K562 (cell line): ENCODE results near the gene CXCL1. TPM values are rescaled to one million over a fixed set of nuclear protein-coding genes. Genes with fewer than 3 reads are reported as not detected.

Experiments
- ATAC-seq: fragments of 200-7000 bp; cut with Tn5 transposase; 3 replicates; pipeline ENCODE4 v1.9.1; 2020; ENCODE audit warnings: moderate library complexity
- BruUV-seq: library from RNA; stranded (reverse); fragments of 400-500 nt; replicated peaks from 2 replicates; lab custom pipeline; 2021; lab: Mats Ljungman, UMichigan
- CTCF ChIA-PET: fragments of 300-600 bp; formaldehyde crosslinking; extraction: SDS; loops from one replicate; lab custom pipeline; 2021; ENCODE audit warnings: low intra/inter-chr PET ratio; lab: Yijun Ruan, JAX
- POLR2A ChIA-PET: fragments of 300-600, 350-650 bp; sonication (Branson Sonifier 250); formaldehyde crosslinking; extraction: SDS; loops from one replicate; lab custom pipeline; 2021; ENCODE audit warnings: antibody characterized with exemption, inconsistent platforms; lab: Yijun Ruan, JAX
- DNase-seq, 4 experiments: peaks; one replicate each; pipeline versions ENCODE4 v3.0.0 to v3.0.0-alpha.2; 2011 to 2018; ENCODE audit warnings: low spot score in 3 of 4, mixed read lengths in 3 of 4; ENCODE audit errors: extremely low read depth in 1 of 4
- FAIRE-seq: peaks from 2 replicates; lab custom pipeline; 2011; peaks lifted over from hg19 to GRCh38; lab: Jason Lieb, UNC
- H2AFZ ChIP-seq: 2 replicates; pipeline ENCODE4 v1.6.0; 2011; ENCODE audit warnings: low read depth, low read length, control low read depth, inconsistent platforms
- H3K27ac ChIP-seq: fragments of 200-600 bp; 3 replicates; pipeline ENCODE4 v1.8.0; 2011; ENCODE audit warnings: low read depth, mild to moderate bottlenecking, control low read depth, inconsistent platforms, low read length, moderate library complexity, mixed read lengths; ENCODE audit errors: extremely low read depth
- H3K27me3 ChIP-seq, 2 experiments: fragments of 300-600 bp in 1 of 2; 2 replicates in 1 of 2; 3 replicates in 1 of 2; pipeline versions ENCODE4 v1.6.0 to v1.8.0; 2011; ENCODE audit warnings: inconsistent platforms in 2 of 2, low read length in 2 of 2, mild to moderate bottlenecking in 1 of 2, mixed read lengths in 1 of 2, moderate library complexity in 1 of 2; ENCODE audit not compliant: control insufficient read depth in 2 of 2, insufficient read depth in 2 of 2
- H3K36me3 ChIP-seq: fragments of 300-600 bp; 3 replicates; pipeline ENCODE4 v1.8.0; 2011; ENCODE audit warnings: mild to moderate bottlenecking, low read length, inconsistent platforms; ENCODE audit not compliant: control insufficient read depth, insufficient read depth
- H3K4me1 ChIP-seq, 2 experiments: fragments of 200-600 bp in 1 of 2; replicated peaks in 1 of 2; 2 replicates in 1 of 2; 3 replicates in 1 of 2; pipeline versions ENCODE4 v1.5.1 to v1.8.0; 2011; ENCODE audit warnings: inconsistent platforms in 2 of 2, low read length in 2 of 2, mild to moderate bottlenecking in 1 of 2, mixed read lengths in 1 of 2, moderate library complexity in 1 of 2; ENCODE audit not compliant: control insufficient read depth in 2 of 2, insufficient read depth in 2 of 2
- H3K4me2 ChIP-seq: 2 replicates; pipeline ENCODE4 v1.6.1; 2011; ENCODE audit warnings: low read length, control low read depth, inconsistent platforms, mixed read lengths; ENCODE audit not compliant: insufficient read depth
- H3K4me3 ChIP-seq: fragments of 200-600 bp; sonication (generic), shearing (Covaris generic); 2 replicates; pipeline ENCODE4 v1.5.1; 2016; ENCODE audit warnings: control low read depth, inconsistent platforms
- H3K79me2 ChIP-seq: fragments of 200-600 bp; 3 replicates; pipeline ENCODE4 v1.8.0; 2011; ENCODE audit warnings: low read length, inconsistent platforms; ENCODE audit not compliant: control insufficient read depth, insufficient read depth
- H3K9ac ChIP-seq, 2 experiments: 2 replicates each; pipeline versions ENCODE4 v1.6.0 to v1.6.1; 2011; ENCODE audit warnings: low read depth in 2 of 2, low read length in 2 of 2, control low read depth in 1 of 2, inconsistent platforms in 1 of 2, mild to moderate bottlenecking in 1 of 2, mixed read lengths in 1 of 2; ENCODE audit not compliant: insufficient read depth in 1 of 2
- H3K9me1 ChIP-seq: one replicate; pipeline ENCODE4 v1.6.0; 2011; ENCODE audit warnings: inconsistent platforms, mild to moderate bottlenecking, low read length, moderate library complexity; ENCODE audit not compliant: control insufficient read depth, insufficient read depth
- H3K9me3 ChIP-seq: replicated peaks from 2 replicates; pipeline ENCODE4 v1.5.1; 2011; ENCODE audit warnings: low read depth, low read length, inconsistent platforms; ENCODE audit not compliant: control insufficient read depth, insufficient read depth
- H4K20me1 ChIP-seq: replicated peaks from 2 replicates; pipeline ENCODE4 v1.6.1; 2011; ENCODE audit warnings: low read length, inconsistent platforms, mixed read lengths; ENCODE audit not compliant: control insufficient read depth, insufficient read depth
- CBFB ChIP-seq: sonication (generic); formaldehyde crosslinking; IDR thresholded peaks from 2 replicates; pipeline ENCODE4 v1.4.0; 2020; ENCODE audit warnings: mild to moderate bottlenecking, missing genetic modification reagents
- ETS2 ChIP-seq: IDR thresholded peaks from 2 replicates; pipeline ENCODE4 v1.6.1; 2016; ENCODE audit warnings: borderline replicate concordance, missing genetic modification characterization, mild to moderate bottlenecking, moderate library complexity, missing compliant biosample characterization; ENCODE audit not compliant: poor library complexity, severe bottlenecking
- FOXA3 ChIP-seq, 2 experiments: fragments of 450-650 bp in 1 of 2; sonication (generic) in 1 of 2; formaldehyde crosslinking; IDR thresholded peaks in 1 of 2; conservative IDR thresholded peaks in 1 of 2; 2 replicates each; pipeline versions ENCODE4 v1.4.0 to v1.8.0; 2020 to 2022; ENCODE audit warnings: mild to moderate bottlenecking in 2 of 2, missing genetic modification reagents in 1 of 2
- HCFC1 ChIP-seq: IDR thresholded peaks from 2 replicates; pipeline ENCODE4 v1.6.1; 2012; ENCODE audit warnings: low read depth, low read length, improper control_type of control experiment
- HNRNPL ChIP-seq: fragments of 200-400 bp; formaldehyde crosslinking; IDR thresholded peaks from 2 replicates; pipeline ENCODE4 v1.6.1; 2017; ENCODE audit warnings: low read depth, mild to moderate bottlenecking, low read length
- IFI16 ChIP-seq: fragments of 250-450 bp; sonication (Bioruptor Pico); IDR thresholded peaks from 2 replicates; pipeline ENCODE4 v2.1.2; 2022; ENCODE audit warnings: mild to moderate bottlenecking, inconsistent platforms
- JUND ChIP-seq, 2 experiments: IDR thresholded peaks; 2 replicates in 1 of 2; 3 replicates in 1 of 2; pipeline ENCODE4 v1.6.1; 2011; ENCODE audit warnings: borderline replicate concordance in 2 of 2, low read depth in 2 of 2, low read length in 2 of 2, improper control_type of control experiment in 1 of 2, missing biosample characterization in 1 of 2, missing genetic modification characterization in 1 of 2, missing genetic modification reagents in 1 of 2
- KLF6 ChIP-seq: fragments of 250-450 bp; sonication (Bioruptor Pico); IDR thresholded peaks from 2 replicates; pipeline ENCODE4 v1.4.0; 2020; ENCODE audit warnings: mild to moderate bottlenecking, moderate library complexity, borderline replicate concordance
- MAFK ChIP-seq: IDR thresholded peaks from 2 replicates; pipeline ENCODE4 v1.6.1; 2011; ENCODE audit warnings: low read length, improper control_type of control experiment
- MTF1 ChIP-seq: fragments of 250-450 bp; sonication (Bioruptor Pico); IDR thresholded peaks from 2 replicates; pipeline ENCODE4 v1.9.0; 2021; ENCODE audit warnings: moderate library complexity, mild to moderate bottlenecking, inconsistent platforms, borderline replicate concordance
- TAF1 ChIP-seq: IDR thresholded peaks from 2 replicates; pipeline ENCODE4 v1.6.1; 2011; ENCODE audit warnings: mild to moderate bottlenecking, low read length, moderate library complexity; ENCODE audit not compliant: insufficient read depth, control insufficient read depth, severe bottlenecking; ENCODE audit errors: extremely low read depth
- TFAM ChIP-seq: fragments of 250-450 bp; sonication (Bioruptor Pico); conservative IDR thresholded peaks from 2 replicates; pipeline ENCODE4 v1.5.0; 2021; ENCODE audit warnings: mild to moderate bottlenecking, moderate library complexity
- ZEB2 ChIP-seq: fragments of 450-650 bp; IDR thresholded peaks from 2 replicates; pipeline ENCODE4 v1.6.1; 2016
- ZNF134 ChIP-seq: fragments of 250-450 bp; sonication (Bioruptor Pico); conservative IDR thresholded peaks from 2 replicates; pipeline ENCODE4 v1.4.0; 2020
- WGBS: fragments of 100-300 bp; shearing (Covaris generic); methylation state at CpG from one replicate; pipeline ENCODE4 v1.1.6; 2016; ENCODE audit warnings: low coverage, mixed read lengths; ENCODE audit not compliant: insufficient coverage; ENCODE audit errors: missing lambda C conversion rate; 5-methylcytosine and 5-hydroxymethylcytosine counted together
- in situ Hi-C: fragments of 300-500 bp; cut with MboI; formaldehyde crosslinking; loops from 4 replicates; pipeline ENCODE4 v1.15.0; 2018; ENCODE audit warnings: inconsistent platforms, mixed read lengths
- intact Hi-C: fragments of 100-400 bp; cut with micrococcal nuclease; formaldehyde crosslinking; loops from 2 replicates; pipeline ENCODE4 v1.14.2; 2022
- polyA plus RNA-seq, 8 experiments: library from polyadenylated mRNA; depleted of rRNA in 4 of 8; stranded (reverse) in 5 of 8; unstranded in 3 of 8; fragments of >200 nt; fragmentation: Nextera tagmentation in 2 of 8; fragmentation: Illumina TruSeq in 1 of 8; extraction: Ambion mirVana in 2 of 8; extraction: Trizol in 1 of 8; gene quantifications; 2 replicates each; pipeline versions ENCODE4 v1.2.1 to v1.2.3, GENCODE V29; 2011 to 2014; ENCODE audit warnings: inconsistent platforms in 1 of 8, missing spikeins in 1 of 8
- total RNA-seq, 7 experiments: library from RNA; depleted of rRNA in 6 of 7; stranded (reverse); fragments of >200 nt in 6 of 7; fragmentation: Illumina TruSeq in 2 of 7; extraction: Trizol in 2 of 7; gene quantifications; 2 replicates each; pipeline versions ENCODE4 v1.2.1 to v1.2.3, GENCODE V29; 2011 to 2021; ENCODE audit warnings: low replicate concordance in 1 of 7
- TF ChIP-seq, protein P1 (sequence below): fragments of 450-650 bp; formaldehyde crosslinking; IDR thresholded peaks from 2 replicates; pipeline ENCODE4 v1.4.0; 2020; ENCODE audit warnings: mild to moderate bottlenecking, moderate library complexity
- TF ChIP-seq, protein P2 (sequence below): fragments of 450-650 bp; IDR thresholded peaks from 2 replicates; pipeline ENCODE4 v1.6.1; 2018; ENCODE audit warnings: mild to moderate bottlenecking, low read depth; ENCODE audit not compliant: partially characterized antibody

CXCL1 gene
- total and polyA plus RNA-seq, 9 of the 15 experiments (the other 6 are each of a cell fraction or from before 2014, with no cell fraction given), result 0.07 to 2.2 (median 0.32) TPM; not detected in 3

DNA sequence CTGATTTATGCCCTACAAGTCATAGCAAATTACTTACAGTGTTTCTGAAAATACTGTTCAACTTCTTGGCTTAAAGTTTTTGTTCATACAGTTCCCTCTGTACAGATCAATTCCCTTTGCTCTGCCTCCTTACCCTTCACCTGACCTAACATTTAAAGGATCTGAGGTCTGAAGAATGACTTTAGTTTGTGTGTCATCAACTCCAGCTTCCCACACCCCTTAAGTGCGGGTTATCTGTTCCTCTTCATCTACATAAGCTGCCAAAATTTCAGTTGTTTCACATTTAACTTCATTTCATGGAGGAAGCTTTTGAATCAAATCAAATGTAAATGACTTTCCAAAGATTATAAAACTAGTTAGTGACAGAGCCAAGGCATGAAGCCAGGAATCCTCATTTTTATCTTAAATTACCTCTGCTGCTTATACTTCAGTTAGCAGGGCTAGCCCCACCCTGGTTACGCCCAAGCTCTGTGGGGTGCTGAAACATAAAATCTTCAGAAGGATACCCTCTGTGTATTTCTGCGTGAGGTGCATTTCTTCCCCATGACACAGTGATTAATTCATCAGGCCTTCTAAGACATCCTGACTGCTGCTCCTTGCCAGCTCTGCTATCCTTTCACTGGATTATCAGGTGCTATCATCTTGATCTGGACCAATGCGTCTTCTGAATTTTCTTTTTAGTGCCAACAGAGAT is 16.5 kb downstream of the CXCL1 start (continued):
- no peak for TF ChIP-seq TAF1
- TF ChIP-seq HNRNPL, result no peak
- TF ChIP-seq ETS2 (tag), result no peak
- TF ChIP-seq CBFB (CRISPR knock-in tag), result no peak
- TF ChIP-seq IFI16 (CRISPR knock-in tag), result no peak
- TF ChIP-seq ZNF134 (CRISPR knock-in tag), result no peak

DNA sequence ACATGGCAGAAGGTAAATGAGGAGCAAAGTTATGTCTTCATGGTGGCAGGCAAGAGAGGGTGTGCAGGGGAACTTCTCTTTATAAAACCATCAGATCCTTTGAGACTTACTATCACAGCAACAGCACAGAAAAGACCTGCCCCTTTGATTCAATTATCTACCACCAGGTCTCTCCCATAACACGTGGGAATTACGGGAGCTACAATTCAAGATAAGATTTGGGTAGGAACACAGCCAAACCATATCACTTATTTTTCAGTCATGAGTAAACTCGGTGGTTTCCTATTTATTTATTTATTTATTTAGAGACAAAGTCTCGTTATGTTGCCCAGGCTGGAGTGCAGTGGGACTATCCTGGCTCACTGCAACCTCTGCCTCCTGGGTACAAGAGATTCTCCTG is 22.1 kb downstream of the CXCL1 start:
- BruUV-seq, result no TSS peak
- WGBS, result 9% methylated on average over 4 of the region's 4 CpGs
- no peaks in the 10 kb centered on the region for H4K20me1 ChIP-seq
- CTCF ChIA-PET, result no interaction called here
- no peak overlapping the region for H3K4me2 ChIP-seq
- no peaks in the 10 kb centered on the region for H3K27me3 ChIP-seq
- no peak overlapping the region for H3K4me3 ChIP-seq
- no peaks in the 10 kb centered on the region for H3K9me3 ChIP-seq
- DNase-seq (no peak), ATAC-seq (no peak), FAIRE-seq (no peak)
- in situ Hi-C loops (no loop called here), intact Hi-C loops (no loop called here)
- no peak overlapping the region for H3K9ac ChIP-seq
- H3K36me3 ChIP-seq, result no peaks in the 10 kb centered on the region
- H3K4me1 ChIP-seq, result no peaks in the 10 kb centered on the region
- POLR2A ChIA-PET, result no interaction called here
- no peak overlapping the region for H2AFZ ChIP-seq
- H3K9me1 ChIP-seq, result no peaks in the 10 kb centered on the region
- H3K27ac ChIP-seq, result no peak overlapping the region
- H3K79me2 ChIP-seq, result no peaks in the 10 kb centered on the region
- TF ChIP-seq ZEB2 (no peak), HCFC1 (no peak), FOXA3 (CRISPR knock-in tag; conservative IDR thresholded peaks at IDR 0.05 in 1 of 2, IDR thresholded peaks at IDR 0.05 in 1 of 2) (no peak), JUND (IDR thresholded peaks at IDR 0.05; ENCODE audit: borderline replicate concordance, low read depth, low read length) (no peak), JUND (tag; IDR thresholded peaks at IDR 0.05; ENCODE audit: borderline replicate concordance, low read depth, low read length) (no peak), MTF1 (CRISPR knock-in tag) (no peak), TFAM (CRISPR knock-in tag) (no peak), MAFK (no peak), KLF6 (CRISPR knock-in tag) (no peak)
- TF ChIP-seq, protein P1, sequence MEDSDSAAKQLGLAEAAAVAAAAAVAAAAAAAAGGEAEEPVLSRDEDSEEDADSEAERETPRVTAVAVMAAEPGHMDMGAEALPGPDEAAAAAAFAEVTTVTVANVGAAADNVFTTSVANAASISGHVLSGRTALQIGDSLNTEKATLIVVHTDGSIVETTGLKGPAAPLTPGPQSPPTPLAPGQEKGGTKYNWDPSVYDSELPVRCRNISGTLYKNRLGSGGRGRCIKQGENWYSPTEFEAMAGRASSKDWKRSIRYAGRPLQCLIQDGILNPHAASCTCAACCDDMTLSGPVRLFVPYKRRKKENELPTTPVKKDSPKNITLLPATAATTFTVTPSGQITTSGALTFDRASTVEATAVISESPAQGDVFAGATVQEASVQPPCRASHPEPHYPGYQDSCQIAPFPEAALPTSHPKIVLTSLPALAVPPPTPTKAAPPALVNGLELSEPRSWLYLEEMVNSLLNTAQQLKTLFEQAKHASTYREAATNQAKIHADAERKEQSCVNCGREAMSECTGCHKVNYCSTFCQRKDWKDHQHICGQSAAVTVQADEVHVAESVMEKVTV (CRISPR knock-in tag), result no peak
- TF ChIP-seq, protein P2, sequence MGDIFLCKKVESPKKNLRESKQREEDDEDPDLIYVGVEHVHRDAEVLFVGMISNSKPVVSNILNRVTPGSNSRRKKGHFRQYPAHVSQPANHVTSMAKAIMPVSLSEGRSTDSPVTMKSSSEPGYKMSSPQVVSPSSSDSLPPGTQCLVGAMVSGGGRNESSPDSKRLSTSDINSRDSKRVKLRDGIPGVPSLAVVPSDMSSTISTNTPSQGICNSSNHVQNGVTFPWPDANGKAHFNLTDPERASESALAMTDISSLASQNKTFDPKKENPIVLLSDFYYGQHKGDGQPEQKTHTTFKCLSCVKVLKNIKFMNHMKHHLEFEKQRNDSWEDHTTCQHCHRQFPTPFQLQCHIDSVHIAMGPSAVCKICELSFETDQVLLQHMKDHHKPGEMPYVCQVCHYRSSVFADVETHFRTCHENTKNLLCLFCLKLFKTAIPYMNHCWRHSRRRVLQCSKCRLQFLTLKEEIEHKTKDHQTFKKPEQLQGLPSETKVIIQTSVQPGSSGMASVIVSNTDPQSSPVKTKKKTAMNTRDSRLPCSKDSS, result no peak
